ENCODE measurements around the gene SPDYE4.

SPDYE4 gene

GRCh38 chr17:8753136-8753975 lies 5.0 kb downstream of the SPDYE4 start:
- WGBS, 2 experiments, result 89 to 93% methylated on average over 12 of the region's 12 CpGs

GRCh38 chr17:8749616-8750015 lies 8.7 kb downstream of the SPDYE4 start:
- 90 to 94% methylated on average over 2 to 3 of the region's 3 CpGs for WGBS, 2 experiments
- Histone ChIP-seq H3K9me3 (ENCODE audit: control insufficient read depth, low read length) (no peaks in the 10 kb centered on the region), H3K27me3 (ENCODE audit: control insufficient read depth, insufficient read depth, low read length, poor library complexity, severe bottlenecking) (peaks cover 9% of the 10 kb centered on the region), H3K4me1 (ENCODE audit: control insufficient read depth, insufficient read depth, low read length) (no peaks in the 10 kb centered on the region), H3K27ac (ENCODE audit: insufficient read depth, low read depth, low read length, poor library complexity, severe bottlenecking) (no peak overlapping the region), H3K36me3 (ENCODE audit: control insufficient read depth, insufficient read depth, low read length) (no peaks in the 10 kb centered on the region), H3K4me3 (ENCODE audit: insufficient read depth, low read depth, low read length) (no peak overlapping the region)

More at GRCh38 chr17:8753136-8753975, 5.0 kb downstream of the SPDYE4 start:
- H3K9me3 ChIP-seq (ENCODE audit: control insufficient read depth, low read length), result no peaks in the 10 kb centered on the region
- H3K27ac ChIP-seq (ENCODE audit: insufficient read depth, low read depth, low read length, poor library complexity, severe bottlenecking), result no peak overlapping the region
- no peaks in the 10 kb centered on the region for H3K36me3 ChIP-seq (ENCODE audit: control insufficient read depth, insufficient read depth, low read length)
- no peaks in the 10 kb centered on the region for H3K27me3 ChIP-seq (ENCODE audit: control insufficient read depth, insufficient read depth, low read length, poor library complexity, severe bottlenecking)
- no peak overlapping the region for H3K4me3 ChIP-seq (ENCODE audit: insufficient read depth, low read depth, low read length)
- no peaks in the 10 kb centered on the region for H3K4me1 ChIP-seq (ENCODE audit: control insufficient read depth, insufficient read depth, low read length)

GRCh38 chr17:8747742-8748141 lies 10.6 kb downstream of the SPDYE4 start:
- peaks cover 9% of the 10 kb centered on the region for H3K27me3 ChIP-seq (ENCODE audit: control insufficient read depth, insufficient read depth, low read length, poor library complexity, severe bottlenecking)
- no peak overlapping the region for H3K27ac ChIP-seq (ENCODE audit: insufficient read depth, low read depth, low read length, poor library complexity, severe bottlenecking)
- H3K4me3 ChIP-seq (ENCODE audit: insufficient read depth, low read depth, low read length), result no peak overlapping the region
- WGBS, 2 experiments, result 80 to 90% methylated on average over 3 of the region's 3 CpGs
- no peaks in the 10 kb centered on the region for H3K9me3 ChIP-seq (ENCODE audit: control insufficient read depth, low read length)
- H3K36me3 ChIP-seq (ENCODE audit: control insufficient read depth, insufficient read depth, low read length), result no peaks in the 10 kb centered on the region
- no peaks in the 10 kb centered on the region for H3K4me1 ChIP-seq (ENCODE audit: control insufficient read depth, insufficient read depth, low read length)

- peak overlapping the region; percentile 52 for H3K4me3 ChIP-seq (ENCODE audit: insufficient read depth, low read depth, low read length)
- no peaks in the 10 kb centered on the region for H3K9me3 ChIP-seq (ENCODE audit: control insufficient read depth, low read length)
- no peaks in the 10 kb centered on the region for H3K36me3 ChIP-seq (ENCODE audit: control insufficient read depth, insufficient read depth, low read length)
- WGBS, 2 experiments, result 22 to 26% methylated on average over 9 of the region's 9 CpGs
- peaks cover 9% of the 10 kb centered on the region for H3K27me3 ChIP-seq (ENCODE audit: control insufficient read depth, insufficient read depth, low read length, poor library complexity, severe bottlenecking)
- no peaks in the 10 kb centered on the region for H3K4me1 ChIP-seq (ENCODE audit: control insufficient read depth, insufficient read depth, low read length)
- H3K27ac ChIP-seq (ENCODE audit: insufficient read depth, low read depth, low read length, poor library complexity, severe bottlenecking), result no peak overlapping the region
Observed at GRCh38 chr17:8746501-8747236, 11.7 kb downstream of the SPDYE4 start.

- Histone ChIP-seq H3K9me3 (ENCODE audit: control insufficient read depth, low read length) (no peaks in the 10 kb centered on the region), H3K27me3 (ENCODE audit: control insufficient read depth, insufficient read depth, low read length, poor library complexity, severe bottlenecking) (peaks cover 9% of the 10 kb centered on the region), H3K36me3 (ENCODE audit: control insufficient read depth, insufficient read depth, low read length) (no peaks in the 10 kb centered on the region), H3K4me3 (ENCODE audit: insufficient read depth, low read depth, low read length) (peak overlapping the region; percentile 52), H3K4me1 (ENCODE audit: control insufficient read depth, insufficient read depth, low read length) (no peaks in the 10 kb centered on the region), H3K27ac (ENCODE audit: insufficient read depth, low read depth, low read length, poor library complexity, severe bottlenecking) (no peak overlapping the region)
- WGBS, 2 experiments, result 8 to 9% methylated on average over 67 to 70 of the region's 70 CpGs
Observed at GRCh38 chr17:8745586-8746500, 12.5 kb downstream of the SPDYE4 start.

GRCh38 chr17:8744086-8744785 lies 14.1 kb downstream of the SPDYE4 start:
- no peak overlapping the region for H3K4me3 ChIP-seq (ENCODE audit: insufficient read depth, low read depth, low read length)
- H3K4me1 ChIP-seq (ENCODE audit: control insufficient read depth, insufficient read depth, low read length), result peaks cover under 1% of the 10 kb centered on the region
- WGBS, 2 experiments, result 88 to 89% methylated on average over 15 of the region's 15 CpGs

GRCh38 chr17:8742819-8743218 lies 15.5 kb downstream of the SPDYE4 start:
- H3K27ac ChIP-seq (ENCODE audit: insufficient read depth, low read depth, low read length, poor library complexity, severe bottlenecking), result no peak overlapping the region
- no peaks in the 10 kb centered on the region for H3K9me3 ChIP-seq (ENCODE audit: control insufficient read depth, low read length)
- 87 to 92% methylated on average over 8 of the region's 8 CpGs for WGBS, 2 experiments
- no peak overlapping the region for H3K4me3 ChIP-seq (ENCODE audit: insufficient read depth, low read depth, low read length)
- H3K27me3 ChIP-seq (ENCODE audit: control insufficient read depth, insufficient read depth, low read length, poor library complexity, severe bottlenecking), result peaks cover 9% of the 10 kb centered on the region
- H3K36me3 ChIP-seq (ENCODE audit: control insufficient read depth, insufficient read depth, low read length), result no peaks in the 10 kb centered on the region
- H3K4me1 ChIP-seq (ENCODE audit: control insufficient read depth, insufficient read depth, low read length), result peaks cover 5% of the 10 kb centered on the region

More at GRCh38 chr17:8744086-8744785, 14.1 kb downstream of the SPDYE4 start:
- Histone ChIP-seq H3K27me3 (ENCODE audit: control insufficient read depth, insufficient read depth, low read length, poor library complexity, severe bottlenecking) (peaks cover 9% of the 10 kb centered on the region), H3K27ac (ENCODE audit: insufficient read depth, low read depth, low read length, poor library complexity, severe bottlenecking) (no peak overlapping the region), H3K9me3 (ENCODE audit: control insufficient read depth, low read length) (no peaks in the 10 kb centered on the region), H3K36me3 (ENCODE audit: control insufficient read depth, insufficient read depth, low read length) (no peaks in the 10 kb centered on the region)

- WGBS, 2 experiments, result 91 to 92% methylated on average over 5 of the region's 5 CpGs
- H3K4me1 ChIP-seq (ENCODE audit: control insufficient read depth, insufficient read depth, low read length), result peaks cover 5% of the 10 kb centered on the region
- no peak overlapping the region for H3K27ac ChIP-seq (ENCODE audit: insufficient read depth, low read depth, low read length, poor library complexity, severe bottlenecking)
- peaks cover 9% of the 10 kb centered on the region for H3K27me3 ChIP-seq (ENCODE audit: control insufficient read depth, insufficient read depth, low read length, poor library complexity, severe bottlenecking)
- H3K4me3 ChIP-seq (ENCODE audit: insufficient read depth, low read depth, low read length), result no peak overlapping the region
- H3K9me3 ChIP-seq (ENCODE audit: control insufficient read depth, low read length), result no peaks in the 10 kb centered on the region
- H3K36me3 ChIP-seq (ENCODE audit: control insufficient read depth, insufficient read depth, low read length), result no peaks in the 10 kb centered on the region
Observed at GRCh38 chr17:8742274-8742673, 16.1 kb downstream of the SPDYE4 start.

GRCh38 chr17:8741771-8742170 lies 16.6 kb downstream of the SPDYE4 start:
- Histone ChIP-seq H3K9me3 (ENCODE audit: control insufficient read depth, low read length) (no peaks in the 10 kb centered on the region), H3K27ac (ENCODE audit: insufficient read depth, low read depth, low read length, poor library complexity, severe bottlenecking) (no peak overlapping the region), H3K36me3 (ENCODE audit: control insufficient read depth, insufficient read depth, low read length) (no peaks in the 10 kb centered on the region), H3K4me1 (ENCODE audit: control insufficient read depth, insufficient read depth, low read length) (peaks cover 5% of the 10 kb centered on the region), H3K27me3 (ENCODE audit: control insufficient read depth, insufficient read depth, low read length, poor library complexity, severe bottlenecking) (peaks cover 9% of the 10 kb centered on the region), H3K4me3 (ENCODE audit: insufficient read depth, low read depth, low read length) (no peak overlapping the region)
- WGBS, 2 experiments, result 93 to 94% methylated on average over 4 of the region's 4 CpGs
